ENCODE measurements around the gene SEMA5A. TPM values are rescaled to one million over a fixed set of nuclear protein-coding genes. Genes with fewer than 3 reads are reported as not detected.

Gene SEMA5A
- total RNA-seq, 1 donor from 2014 or later = 11.9 TPM

GRCh38 chr5:9342161-9342787 is 203.6 kb downstream of the SEMA5A start:
- H3K36me3 Mint-ChIP-seq = no peaks in the 10 kb centered on the region
- H3K9me3 ChIP-seq (ENCODE audit: low read depth) = no peaks in the 10 kb centered on the region
- no peak overlapping the region for H2AFZ ChIP-seq (replicated peaks)
- no peaks in the 10 kb centered on the region for H3K79me2 ChIP-seq (ENCODE audit: low read depth)
- no peaks in the 10 kb centered on the region for H3K27me3 ChIP-seq
- no peaks in the 10 kb centered on the region for H3K36me3 ChIP-seq
- peaks cover 5% of the 10 kb centered on the region for H3K9me3 Mint-ChIP-seq
- H3K27ac ChIP-seq = no peak overlapping the region
- no peaks in the 10 kb centered on the region for H3F3A ChIP-seq (ENCODE audit: low read depth)
- H3K4me1 Mint-ChIP-seq = no peaks in the 10 kb centered on the region
- H3K4me3 ChIP-seq = no peak overlapping the region
- H3K27ac Mint-ChIP-seq = no peak overlapping the region
- no peaks in the 10 kb centered on the region for H3K27me3 Mint-ChIP-seq (ENCODE audit: insufficient read depth, low read depth)
- H4K20me1 ChIP-seq (ENCODE audit: low read depth) = no peaks in the 10 kb centered on the region
- no peak overlapping the region for H3K4me2 ChIP-seq
- no peak overlapping the region for H3K4me3 Mint-ChIP-seq
- no peaks in the 10 kb centered on the region for H3K4me1 ChIP-seq
- TF ChIP-seq EZH2 (IDR thresholded peaks at IDR 0.05) (no peak), EZH2phosphoT487 (IDR thresholded peaks at IDR 0.05) (no peak)
- TF ChIP-seq, protein P1, sequence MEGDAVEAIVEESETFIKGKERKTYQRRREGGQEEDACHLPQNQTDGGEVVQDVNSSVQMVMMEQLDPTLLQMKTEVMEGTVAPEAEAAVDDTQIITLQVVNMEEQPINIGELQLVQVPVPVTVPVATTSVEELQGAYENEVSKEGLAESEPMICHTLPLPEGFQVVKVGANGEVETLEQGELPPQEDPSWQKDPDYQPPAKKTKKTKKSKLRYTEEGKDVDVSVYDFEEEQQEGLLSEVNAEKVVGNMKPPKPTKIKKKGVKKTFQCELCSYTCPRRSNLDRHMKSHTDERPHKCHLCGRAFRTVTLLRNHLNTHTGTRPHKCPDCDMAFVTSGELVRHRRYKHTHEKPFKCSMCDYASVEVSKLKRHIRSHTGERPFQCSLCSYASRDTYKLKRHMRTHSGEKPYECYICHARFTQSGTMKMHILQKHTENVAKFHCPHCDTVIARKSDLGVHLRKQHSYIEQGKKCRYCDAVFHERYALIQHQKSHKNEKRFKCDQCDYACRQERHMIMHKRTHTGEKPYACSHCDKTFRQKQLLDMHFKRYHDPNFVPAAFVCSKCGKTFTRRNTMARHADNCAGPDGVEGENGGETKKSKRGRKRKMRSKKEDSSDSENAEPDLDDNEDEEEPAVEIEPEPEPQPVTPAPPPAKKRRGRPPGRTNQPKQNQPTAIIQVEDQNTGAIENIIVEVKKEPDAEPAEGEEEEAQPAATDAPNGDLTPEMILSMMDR (IDR thresholded peaks at IDR 0.05) = no peak
- no peak overlapping the region for H3K9ac ChIP-seq
- DNase-seq (ENCODE audit: low spot score) = no peak

- Histone ChIP-seq H3F3A (ENCODE audit: low read depth) (no peaks in the 10 kb centered on the region), H3K79me2 (ENCODE audit: low read depth) (no peaks in the 10 kb centered on the region), H3K9ac (no peak overlapping the region), H3K27me3 (no peaks in the 10 kb centered on the region), H4K20me1 (ENCODE audit: low read depth) (no peaks in the 10 kb centered on the region), H3K27ac (no peak overlapping the region), H3K36me3 (no peaks in the 10 kb centered on the region), H3K4me2 (no peak overlapping the region), H2AFZ (replicated peaks) (no peak overlapping the region), H3K4me1 (no peaks in the 10 kb centered on the region), H3K4me3 (no peak overlapping the region), H3K9me3 (ENCODE audit: low read depth) (no peaks in the 10 kb centered on the region)
- DNase-seq (ENCODE audit: low spot score) = no peak
- H3K9me3 Mint-ChIP-seq = no peaks in the 10 kb centered on the region
- no peaks in the 10 kb centered on the region for H3K36me3 Mint-ChIP-seq
- no peaks in the 10 kb centered on the region for H3K27me3 Mint-ChIP-seq (ENCODE audit: insufficient read depth, low read depth)
- H3K27ac Mint-ChIP-seq = no peak overlapping the region
- no peak for TF ChIP-seq EZH2 (IDR thresholded peaks at IDR 0.05)
- TF ChIP-seq, protein P1 (IDR thresholded peaks at IDR 0.05) = no peak
- no peak for TF ChIP-seq EZH2phosphoT487 (IDR thresholded peaks at IDR 0.05)
- no peaks in the 10 kb centered on the region for H3K4me1 Mint-ChIP-seq
- H3K4me3 Mint-ChIP-seq = no peak overlapping the region
Observed at GRCh38 chr5:9340085-9340484, 205.8 kb downstream of the SEMA5A start.

GRCh38 chr5:9339206-9339818 is 206.6 kb downstream of the SEMA5A start:
- no peak overlapping the region for H3K9ac ChIP-seq
- H3K79me2 ChIP-seq (ENCODE audit: low read depth) = no peaks in the 10 kb centered on the region
- Mint-ChIP-seq H3K27me3 (ENCODE audit: insufficient read depth, low read depth) (no peaks in the 10 kb centered on the region), H3K4me1 (no peaks in the 10 kb centered on the region), H3K4me3 (no peak overlapping the region), H3K36me3 (no peaks in the 10 kb centered on the region), H3K27ac (no peak overlapping the region), H3K9me3 (no peaks in the 10 kb centered on the region)
- no peaks in the 10 kb centered on the region for H3K4me1 ChIP-seq
- DNase-seq (ENCODE audit: low spot score) = peak; percentile 6
- no peak overlapping the region for H2AFZ ChIP-seq (replicated peaks)
- no peaks in the 10 kb centered on the region for H3K9me3 ChIP-seq (ENCODE audit: low read depth)
- H3K4me3 ChIP-seq = no peak overlapping the region
- H3K36me3 ChIP-seq = no peaks in the 10 kb centered on the region
- no peaks in the 10 kb centered on the region for H3K27me3 ChIP-seq
- no peaks in the 10 kb centered on the region for H4K20me1 ChIP-seq (ENCODE audit: low read depth)
- H3F3A ChIP-seq (ENCODE audit: low read depth) = no peaks in the 10 kb centered on the region
- H3K4me2 ChIP-seq = no peak overlapping the region
- H3K27ac ChIP-seq = no peak overlapping the region
- TF ChIP-seq EZH2 (IDR thresholded peaks at IDR 0.05) = no peak
- TF ChIP-seq, protein P1 (IDR thresholded peaks at IDR 0.05) = peak; percentile 55
